OCI-LY3 (cell line): Measurements from ENCODE around the gene SLC6A2.

Experiments used
- CTCF ChIP-seq: fragments of 200-600, 300-600 bp; sonication (generic); IDR thresholded peaks from 2 replicates; pipeline ENCODE4 v1.5.1; 2014; ENCODE audit warnings: antibody characterized with exemption, low read length, low read depth
- EZH2phosphoT487 ChIP-seq: fragments of 200-600 bp; shearing (Covaris generic); IDR thresholded peaks from 2 replicates; pipeline ENCODE4 v1.6.1; 2018; ENCODE audit warnings: antibody characterized with exemption, mixed run types, low read depth

- TF ChIP-seq CTCF (no peak), EZH2phosphoT487 (no peak)
Observed at GRCh38 chr16:55685973-55686372, 30.2 kb downstream of the SLC6A2 start.
